ENCODE measurements around the gene RNF103. TPM values are rescaled to one million over a fixed set of nuclear protein-coding genes. Genes with fewer than 3 reads are reported as not detected.

RNF103 gene
- total RNA-seq, 1 donor from 2014 or later: 25.2 TPM

DNA sequence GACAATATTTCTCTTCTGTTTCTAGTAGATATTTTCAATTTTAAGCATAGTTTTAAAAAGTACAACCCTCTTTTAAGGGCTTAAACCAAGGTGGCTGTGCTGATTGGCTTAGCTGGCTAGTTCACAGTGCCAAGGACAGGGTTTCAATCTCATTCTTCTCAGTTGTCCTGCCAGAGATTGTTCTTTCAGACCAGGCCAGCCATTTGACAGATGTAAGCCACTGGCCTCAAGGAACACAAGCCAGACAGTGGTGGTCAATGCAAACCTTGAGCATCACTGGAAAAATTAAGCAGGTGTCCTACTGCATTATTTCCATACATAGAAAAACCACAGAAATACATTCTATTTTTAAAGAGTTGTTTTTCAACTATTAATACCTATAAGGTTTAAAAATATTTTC is 5.9 kb downstream of the RNF103 start:
- peaks cover 5% of the 10 kb centered on the region for H3K27me3 Mint-ChIP-seq (ENCODE audit: unreplicated experiment)
- peaks cover 5% of the 10 kb centered on the region for H3K4me1 Mint-ChIP-seq (ENCODE audit: low read depth, unreplicated experiment)
- H3K4me3 Mint-ChIP-seq (ENCODE audit: unreplicated experiment): no peak overlapping the region
- no peak for DNase-seq
- H3K36me3 Mint-ChIP-seq (ENCODE audit: unreplicated experiment): no peaks in the 10 kb centered on the region
- TF ChIP-seq, protein P1, sequence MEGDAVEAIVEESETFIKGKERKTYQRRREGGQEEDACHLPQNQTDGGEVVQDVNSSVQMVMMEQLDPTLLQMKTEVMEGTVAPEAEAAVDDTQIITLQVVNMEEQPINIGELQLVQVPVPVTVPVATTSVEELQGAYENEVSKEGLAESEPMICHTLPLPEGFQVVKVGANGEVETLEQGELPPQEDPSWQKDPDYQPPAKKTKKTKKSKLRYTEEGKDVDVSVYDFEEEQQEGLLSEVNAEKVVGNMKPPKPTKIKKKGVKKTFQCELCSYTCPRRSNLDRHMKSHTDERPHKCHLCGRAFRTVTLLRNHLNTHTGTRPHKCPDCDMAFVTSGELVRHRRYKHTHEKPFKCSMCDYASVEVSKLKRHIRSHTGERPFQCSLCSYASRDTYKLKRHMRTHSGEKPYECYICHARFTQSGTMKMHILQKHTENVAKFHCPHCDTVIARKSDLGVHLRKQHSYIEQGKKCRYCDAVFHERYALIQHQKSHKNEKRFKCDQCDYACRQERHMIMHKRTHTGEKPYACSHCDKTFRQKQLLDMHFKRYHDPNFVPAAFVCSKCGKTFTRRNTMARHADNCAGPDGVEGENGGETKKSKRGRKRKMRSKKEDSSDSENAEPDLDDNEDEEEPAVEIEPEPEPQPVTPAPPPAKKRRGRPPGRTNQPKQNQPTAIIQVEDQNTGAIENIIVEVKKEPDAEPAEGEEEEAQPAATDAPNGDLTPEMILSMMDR (IDR thresholded peaks at IDR 0.05; ENCODE audit: partially characterized antibody, unreplicated experiment): no peak
- H3K27ac Mint-ChIP-seq (ENCODE audit: unreplicated experiment): no peak overlapping the region
- H3K9me3 Mint-ChIP-seq (ENCODE audit: unreplicated experiment): no peaks in the 10 kb centered on the region

DNA sequence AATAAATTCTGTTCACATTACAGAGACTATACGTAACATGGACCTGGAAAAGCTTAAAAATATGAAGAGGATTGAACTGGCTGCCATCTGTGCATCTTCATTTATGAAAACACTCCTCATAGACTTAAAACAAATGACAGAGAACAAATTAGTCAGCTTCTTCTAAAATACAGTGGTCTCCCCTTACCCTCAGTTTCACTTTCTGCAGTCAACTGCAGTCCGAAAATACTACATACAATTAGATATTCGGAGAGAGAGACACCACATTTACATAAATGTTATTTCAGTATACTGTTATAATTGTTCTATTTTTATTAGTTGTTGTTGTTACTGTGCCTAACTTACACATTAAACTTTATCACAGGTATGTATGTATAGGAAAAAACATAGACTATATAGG is 6.5 kb downstream of the RNF103 start:
- no peaks in the 10 kb centered on the region for H3K9me3 Mint-ChIP-seq (ENCODE audit: unreplicated experiment)
- peaks cover 5% of the 10 kb centered on the region for H3K4me1 Mint-ChIP-seq (ENCODE audit: low read depth, unreplicated experiment)
- no peak overlapping the region for H3K4me3 Mint-ChIP-seq (ENCODE audit: unreplicated experiment)
- no peaks in the 10 kb centered on the region for H3K36me3 Mint-ChIP-seq (ENCODE audit: unreplicated experiment)
- no peak for DNase-seq
- no peaks in the 10 kb centered on the region for H3K27me3 Mint-ChIP-seq (ENCODE audit: unreplicated experiment)
- TF ChIP-seq, protein P1 (IDR thresholded peaks at IDR 0.05; ENCODE audit: partially characterized antibody, unreplicated experiment): no peak
- H3K27ac Mint-ChIP-seq (ENCODE audit: unreplicated experiment): no peak overlapping the region

DNA sequence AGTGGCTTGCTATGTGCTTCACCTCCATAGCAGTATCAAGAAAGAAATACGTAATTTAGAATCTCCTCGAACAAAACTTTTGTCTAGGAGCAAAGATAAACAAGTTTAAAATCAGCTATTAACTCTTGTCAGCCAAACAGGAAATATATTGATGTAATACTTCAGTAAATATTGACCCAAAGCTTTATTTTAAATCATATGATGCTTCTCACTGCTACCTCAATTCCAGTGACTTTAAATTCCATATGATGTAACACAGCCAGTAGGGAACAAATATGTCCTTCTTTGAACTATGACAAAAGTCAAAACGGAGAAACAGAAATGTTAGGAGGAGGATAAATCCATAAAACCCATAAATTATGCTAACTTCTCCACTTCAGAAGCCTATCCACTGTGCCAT is 7.2 kb downstream of the RNF103 start:
- Mint-ChIP-seq H3K9me3 (ENCODE audit: unreplicated experiment) (no peaks in the 10 kb centered on the region), H3K36me3 (ENCODE audit: unreplicated experiment) (no peaks in the 10 kb centered on the region), H3K27ac (ENCODE audit: unreplicated experiment) (no peak overlapping the region), H3K27me3 (ENCODE audit: unreplicated experiment) (no peaks in the 10 kb centered on the region), H3K4me3 (ENCODE audit: unreplicated experiment) (no peak overlapping the region), H3K4me1 (ENCODE audit: low read depth, unreplicated experiment) (peaks cover 2% of the 10 kb centered on the region)
- DNase-seq: no peak
- TF ChIP-seq, protein P1 (IDR thresholded peaks at IDR 0.05; ENCODE audit: partially characterized antibody, unreplicated experiment): no peak

DNA sequence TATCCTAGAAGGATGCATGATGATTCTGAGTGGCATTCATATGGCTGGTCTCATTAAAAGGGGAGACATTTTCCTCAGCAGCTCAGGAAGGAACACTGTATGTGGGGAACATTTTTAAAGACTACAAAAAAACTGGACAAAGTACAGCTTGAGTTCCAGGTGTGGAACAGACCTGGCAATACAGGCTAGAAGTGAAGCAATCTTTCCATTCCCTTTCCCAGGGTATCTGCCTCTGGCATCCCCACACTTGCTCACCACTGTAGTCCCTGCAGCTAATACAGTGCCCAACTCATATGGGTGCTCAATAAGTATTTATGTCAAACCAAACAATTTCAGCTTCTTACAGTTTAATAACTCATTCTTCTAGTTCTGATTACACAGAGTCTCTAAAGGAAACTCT is 8.1 kb downstream of the RNF103 start:
- Mint-ChIP-seq H3K4me3 (ENCODE audit: unreplicated experiment) (no peak overlapping the region), H3K9me3 (ENCODE audit: unreplicated experiment) (no peaks in the 10 kb centered on the region), H3K27ac (ENCODE audit: unreplicated experiment) (no peak overlapping the region), H3K4me1 (ENCODE audit: low read depth, unreplicated experiment) (peaks cover 1% of the 10 kb centered on the region), H3K36me3 (ENCODE audit: unreplicated experiment) (no peaks in the 10 kb centered on the region), H3K27me3 (ENCODE audit: unreplicated experiment) (no peaks in the 10 kb centered on the region)
- TF ChIP-seq, protein P1 (IDR thresholded peaks at IDR 0.05; ENCODE audit: partially characterized antibody, unreplicated experiment): no peak
- no peak for DNase-seq

DNA sequence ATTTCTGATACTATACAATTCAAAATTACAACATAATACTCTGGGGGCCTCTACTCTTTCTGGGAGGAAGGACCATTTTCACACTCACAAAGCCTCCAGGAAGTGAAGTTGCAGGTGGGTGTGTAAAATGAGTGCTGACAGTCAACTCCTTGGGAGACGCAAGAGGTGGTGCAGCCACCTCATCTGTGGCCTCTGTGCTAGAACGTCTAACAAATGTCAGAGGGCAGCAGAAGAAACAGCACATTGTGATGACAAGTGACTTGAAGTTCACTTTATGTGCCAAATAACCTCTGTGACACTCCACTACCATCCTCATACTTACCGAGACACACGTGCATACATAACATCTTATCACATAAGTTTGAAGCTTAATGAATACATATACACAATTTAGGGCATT is 10.2 kb downstream of the RNF103 start:
- no peaks in the 10 kb centered on the region for H3K27me3 Mint-ChIP-seq (ENCODE audit: unreplicated experiment)
- no peaks in the 10 kb centered on the region for H3K4me1 Mint-ChIP-seq (ENCODE audit: low read depth, unreplicated experiment)
- no peaks in the 10 kb centered on the region for H3K9me3 Mint-ChIP-seq (ENCODE audit: unreplicated experiment)
- no peak overlapping the region for H3K4me3 Mint-ChIP-seq (ENCODE audit: unreplicated experiment)
- DNase-seq: no peak
- H3K27ac Mint-ChIP-seq (ENCODE audit: unreplicated experiment): no peak overlapping the region
- no peaks in the 10 kb centered on the region for H3K36me3 Mint-ChIP-seq (ENCODE audit: unreplicated experiment)
- TF ChIP-seq, protein P1 (IDR thresholded peaks at IDR 0.05; ENCODE audit: partially characterized antibody, unreplicated experiment): no peak

Data from glutamatergic neuron (in vitro differentiated cells).